Ascending aorta (tissue), 2 donors: ENCODE measurements around the gene FRMD3. TPM values are rescaled to one million over a fixed set of nuclear protein-coding genes. Genes with fewer than 3 reads are reported as not detected.

ENCODE experiments used
- DNase-seq, 2 donors: peaks; one replicate each; pipeline ENCODE4 v3.0.0-alpha.2; 2019; ENCODE audit warnings: low spot score in 2 of 2
- H3K27ac ChIP-seq, 2 donors: fragments of 200-600 bp; sonication (generic); one replicate each; pipeline ENCODE4 v1.5.1; 2016 to 2017; ENCODE audit warnings: mild to moderate bottlenecking in 1 of 2
- H3K27me3 ChIP-seq: fragments of 200-600 bp; sonication (generic); one replicate; pipeline ENCODE4 v1.5.1; 2017
- H3K36me3 ChIP-seq, 2 donors: fragments of 200-600 bp; sonication (generic); one replicate each; pipeline ENCODE4 v1.5.1; 2016
- H3K4me1 ChIP-seq, 2 donors: fragments of 200-600 bp; sonication (generic); one replicate each; pipeline ENCODE4 v1.5.1; 2016 to 2017; ENCODE audit warnings: mild to moderate bottlenecking in 1 of 2
- H3K4me3 ChIP-seq, 2 donors: fragments of 200-600 bp; sonication (generic); one replicate each; pipeline ENCODE4 v1.5.1; 2016 to 2017; ENCODE audit warnings: mild to moderate bottlenecking in 1 of 2
- H3K9me3 ChIP-seq, 2 donors: fragments of 200-600 bp; sonication (generic); one replicate each; pipeline ENCODE4 v1.5.1; 2016
- intact Hi-C: fragments of 100-400 bp; cut with DNase I; formaldehyde crosslinking; loops from one replicate; pipeline ENCODE4 v1.15.1; 2023
- total RNA-seq: library from RNA; depleted of rRNA; stranded (reverse); fragments of >200 nt; gene quantifications from one replicate; pipeline ENCODE4 v1.1.0, GENCODE V29; 2016
- TF ChIP-seq, protein P1 (sequence below), 3 experiments: fragments of 200-600 bp in 2 of 3; fragments of 450-650 bp in 1 of 3; sonication (generic) in 2 of 3; IDR thresholded peaks; one replicate each; pipeline ENCODE4 v1.5.1; 2016 to 2019; ENCODE audit warnings: antibody characterized with exemption in 3 of 3, mild to moderate bottlenecking in 1 of 3, moderate library complexity in 1 of 3

FRMD3 gene
- total RNA-seq, 1 donor from 2014 or later = 8.5 TPM

DNA sequence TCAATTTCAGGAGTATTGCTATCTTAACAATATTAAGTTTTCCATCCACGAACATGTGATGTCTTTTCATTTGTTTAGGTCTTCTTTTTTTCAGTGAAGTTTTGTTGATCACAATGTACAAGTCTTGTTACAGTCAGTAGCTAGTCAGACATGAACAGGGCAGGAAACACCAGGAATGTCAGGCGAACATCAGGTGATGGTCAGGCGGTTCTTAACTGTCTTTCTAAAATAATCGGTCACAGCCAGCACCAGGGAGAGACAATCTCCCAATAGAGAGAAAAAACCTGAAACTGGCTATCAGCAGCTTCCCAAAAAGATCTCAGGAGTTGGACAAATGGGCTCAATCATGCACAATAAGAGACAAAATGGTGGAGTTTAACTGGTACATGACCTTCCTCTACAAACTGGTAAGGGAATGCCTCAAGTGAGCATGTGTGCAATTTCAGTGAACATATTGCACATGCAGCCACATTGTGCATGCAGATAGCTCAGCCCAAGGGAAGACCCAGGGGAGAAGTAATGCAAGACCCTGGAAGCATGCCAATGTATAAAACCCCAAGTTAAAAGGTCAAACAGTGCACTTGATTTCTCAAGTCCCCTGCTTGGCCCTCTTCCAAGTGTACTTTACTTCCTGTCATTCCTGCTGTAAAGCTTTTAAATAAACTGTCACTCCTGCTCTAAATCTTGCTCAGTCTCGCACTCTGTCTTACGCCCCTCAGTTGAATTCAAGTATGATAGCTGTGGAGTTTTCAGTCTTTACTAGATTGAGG, 299.1 kb downstream of the FRMD3 start:
- H3K27ac ChIP-seq = no peak overlapping the region
- no peak for DNase-seq
- peaks cover 0 to 9% of the 10 kb centered on the region in 2 donors for H3K36me3 ChIP-seq
- H3K27me3 ChIP-seq = no peaks in the 10 kb centered on the region
- intact Hi-C loops = no loop called here
- TF ChIP-seq, protein P1, sequence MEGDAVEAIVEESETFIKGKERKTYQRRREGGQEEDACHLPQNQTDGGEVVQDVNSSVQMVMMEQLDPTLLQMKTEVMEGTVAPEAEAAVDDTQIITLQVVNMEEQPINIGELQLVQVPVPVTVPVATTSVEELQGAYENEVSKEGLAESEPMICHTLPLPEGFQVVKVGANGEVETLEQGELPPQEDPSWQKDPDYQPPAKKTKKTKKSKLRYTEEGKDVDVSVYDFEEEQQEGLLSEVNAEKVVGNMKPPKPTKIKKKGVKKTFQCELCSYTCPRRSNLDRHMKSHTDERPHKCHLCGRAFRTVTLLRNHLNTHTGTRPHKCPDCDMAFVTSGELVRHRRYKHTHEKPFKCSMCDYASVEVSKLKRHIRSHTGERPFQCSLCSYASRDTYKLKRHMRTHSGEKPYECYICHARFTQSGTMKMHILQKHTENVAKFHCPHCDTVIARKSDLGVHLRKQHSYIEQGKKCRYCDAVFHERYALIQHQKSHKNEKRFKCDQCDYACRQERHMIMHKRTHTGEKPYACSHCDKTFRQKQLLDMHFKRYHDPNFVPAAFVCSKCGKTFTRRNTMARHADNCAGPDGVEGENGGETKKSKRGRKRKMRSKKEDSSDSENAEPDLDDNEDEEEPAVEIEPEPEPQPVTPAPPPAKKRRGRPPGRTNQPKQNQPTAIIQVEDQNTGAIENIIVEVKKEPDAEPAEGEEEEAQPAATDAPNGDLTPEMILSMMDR (IDR thresholded peaks at IDR 0.05) = no peak
- no peaks in the 10 kb centered on the region for H3K9me3 ChIP-seq
- H3K4me3 ChIP-seq = no peak overlapping the region
- H3K4me1 ChIP-seq = no peaks in the 10 kb centered on the region

DNA sequence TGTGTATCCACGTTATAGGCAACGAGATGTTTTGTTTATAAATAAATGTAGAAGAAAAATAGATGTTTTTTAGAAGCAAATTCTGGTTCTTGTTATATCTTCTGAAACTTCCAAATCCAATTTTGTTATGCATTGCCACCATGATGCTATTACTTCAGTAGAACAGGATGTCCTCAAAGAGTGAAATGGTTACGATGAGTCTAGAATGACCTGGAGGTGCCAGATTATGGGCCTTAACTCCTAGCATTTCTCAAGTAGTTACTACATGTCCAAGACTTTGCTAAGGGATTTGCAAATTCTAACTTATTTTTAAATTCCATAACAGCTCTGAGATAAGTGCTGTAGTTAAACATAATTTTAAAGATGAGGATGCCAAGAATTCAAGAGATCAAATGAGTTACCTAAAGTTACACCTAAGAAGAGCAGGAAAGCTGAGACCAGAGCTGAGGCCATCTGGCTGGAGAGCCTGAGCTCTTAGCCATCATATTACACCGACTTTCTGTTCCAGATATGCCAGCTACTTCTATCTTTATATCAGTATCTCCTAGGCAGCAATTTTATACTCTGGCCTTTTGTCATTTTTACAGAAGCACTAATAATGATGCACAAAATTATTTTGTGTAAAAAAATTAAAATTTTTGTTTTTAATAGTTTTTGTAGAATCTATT, 302.0 kb downstream of the FRMD3 start:
- no peaks in the 10 kb centered on the region for H3K9me3 ChIP-seq
- no peak for DNase-seq
- no peak overlapping the region for H3K27ac ChIP-seq
- no peaks in the 10 kb centered on the region for H3K27me3 ChIP-seq
- no peak overlapping the region for H3K4me3 ChIP-seq
- H3K36me3 ChIP-seq = no peaks in the 10 kb centered on the region
- TF ChIP-seq, protein P1 (IDR thresholded peaks at IDR 0.05) = no peak
- intact Hi-C loops = no loop called here
- no peaks in the 10 kb centered on the region for H3K4me1 ChIP-seq

DNA sequence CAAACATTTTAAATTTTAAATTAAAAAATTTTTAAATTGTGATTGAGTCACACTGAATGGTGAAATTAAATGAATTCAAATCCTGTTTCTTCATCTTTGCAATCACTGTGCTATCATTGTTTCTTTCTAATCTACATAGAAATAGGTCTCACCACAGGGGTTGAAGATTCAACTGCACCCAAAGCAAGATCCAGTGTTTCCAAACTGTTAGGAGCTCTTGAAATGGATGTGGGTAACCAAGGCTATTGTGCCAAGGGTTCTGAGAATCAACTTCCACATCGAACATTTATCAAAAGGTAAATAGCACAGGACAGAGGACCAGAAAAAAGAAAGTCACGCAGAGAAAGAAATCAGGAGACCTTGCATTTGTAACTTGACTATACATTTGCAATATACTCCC, 302.7 kb downstream of the FRMD3 start:
- H3K9me3 ChIP-seq = no peaks in the 10 kb centered on the region
- TF ChIP-seq, protein P1 (IDR thresholded peaks at IDR 0.05) = no peak
- H3K4me1 ChIP-seq = no peaks in the 10 kb centered on the region
- no peak for DNase-seq
- H3K27me3 ChIP-seq = no peaks in the 10 kb centered on the region
- no peak overlapping the region for H3K27ac ChIP-seq
- H3K4me3 ChIP-seq = no peak overlapping the region
- intact Hi-C loops = no loop called here
- no peaks in the 10 kb centered on the region for H3K36me3 ChIP-seq

DNA sequence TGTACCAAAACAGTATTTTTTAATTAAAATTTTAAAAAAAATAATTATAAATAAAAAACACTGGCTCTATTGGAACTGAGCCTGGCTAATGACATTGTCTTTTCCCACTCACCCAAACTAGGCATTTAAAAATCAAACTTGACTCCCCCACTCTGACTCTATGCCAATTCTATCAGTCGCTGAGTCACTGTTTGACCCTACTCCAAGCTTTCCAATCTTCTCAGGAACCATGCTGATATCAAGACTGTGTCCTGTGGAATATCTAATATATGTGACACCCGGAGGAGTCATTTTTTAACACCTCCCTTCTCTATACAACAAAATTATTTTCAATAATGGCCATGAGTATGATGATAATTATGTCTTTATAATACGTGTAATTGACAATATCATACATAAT, 303.7 kb downstream of the FRMD3 start:
- Histone ChIP-seq H3K4me1 (no peaks in the 10 kb centered on the region), H3K36me3 (no peaks in the 10 kb centered on the region), H3K27ac (no peak overlapping the region), H3K9me3 (no peaks in the 10 kb centered on the region), H3K27me3 (no peaks in the 10 kb centered on the region), H3K4me3 (no peak overlapping the region)
- intact Hi-C loops = no loop called here
- TF ChIP-seq, protein P1 (IDR thresholded peaks at IDR 0.05) = no peak
- no peak for DNase-seq

DNA sequence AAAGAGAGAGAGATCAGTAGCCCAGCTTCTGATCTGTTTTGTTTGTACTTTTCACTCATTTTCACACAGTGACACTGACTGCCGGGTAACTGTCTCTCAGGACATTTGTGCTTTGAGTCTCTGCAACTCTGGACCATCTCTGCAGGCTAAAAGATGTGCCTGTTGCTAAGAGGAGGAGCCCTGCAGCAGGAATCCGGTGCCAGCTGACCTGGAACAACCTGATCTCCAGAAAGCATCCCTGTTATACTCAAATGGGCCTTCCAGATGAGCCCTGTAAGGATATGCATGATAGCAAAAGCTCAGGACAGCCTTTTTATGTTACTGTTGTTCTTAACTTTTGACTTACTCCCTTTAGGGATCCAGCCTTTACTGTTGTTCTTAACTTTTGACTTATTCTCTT, 304.6 kb downstream of the FRMD3 start:
- intact Hi-C loops = no loop called here
- H3K27ac ChIP-seq = no peak overlapping the region
- H3K27me3 ChIP-seq = no peaks in the 10 kb centered on the region
- no peaks in the 10 kb centered on the region for H3K36me3 ChIP-seq
- no peak overlapping the region for H3K4me3 ChIP-seq
- H3K4me1 ChIP-seq = no peaks in the 10 kb centered on the region
- TF ChIP-seq, protein P1 (IDR thresholded peaks at IDR 0.05) = no peak
- no peak for DNase-seq
- H3K9me3 ChIP-seq = no peaks in the 10 kb centered on the region
